NCI-H748 (cell line): ENCODE results near the gene VPS18.

Source experiments
- DNase-seq: peaks from one replicate; lab custom pipeline; 2025; ENCODE audit not compliant: unreplicated experiment; lab: John Stamatoyannopoulos, UW

The VPS18 gene

GRCh38 chr15:40900256-40901052 is 6.2 kb downstream of the VPS18 start:
- DNase-seq, result no peak

GRCh38 chr15:40901053-40901443 is 6.8 kb downstream of the VPS18 start:
- DNase-seq, result no peak

GRCh38 chr15:40902605-40903561 is 8.6 kb downstream of the VPS18 start:
- DNase-seq, result no peak

- no peak for DNase-seq
Measured at GRCh38 chr15:40904552-40905201, 10.4 kb downstream of the VPS18 start.

- peak; percentile 81 for DNase-seq
Measured at GRCh38 chr15:40906091-40906990, 12.1 kb downstream of the VPS18 start.

GRCh38 chr15:40906991-40907802 is 12.9 kb downstream of the VPS18 start:
- peak; percentile 23 for DNase-seq

GRCh38 chr15:40908095-40908494 is 13.8 kb downstream of the VPS18 start:
- DNase-seq, result no peak

- DNase-seq, result no peak
Measured at GRCh38 chr15:40909662-40910630, 15.7 kb downstream of the VPS18 start.

GRCh38 chr15:40911141-40911540 is 16.9 kb downstream of the VPS18 start:
- DNase-seq, result peak; percentile 38

GRCh38 chr15:40911693-40912092 is 17.4 kb downstream of the VPS18 start:
- no peak for DNase-seq

- no peak for DNase-seq
Measured at GRCh38 chr15:40912478-40912877, 18.2 kb downstream of the VPS18 start.

- DNase-seq, result no peak
Measured at GRCh38 chr15:40914013-40914412, 19.8 kb downstream of the VPS18 start.

GRCh38 chr15:40914486-40914885 is 20.2 kb downstream of the VPS18 start:
- DNase-seq, result no peak

GRCh38 chr15:40915116-40915661 is 20.9 kb downstream of the VPS18 start:
- no peak for DNase-seq

GRCh38 chr15:40915679-40916078 is 21.4 kb downstream of the VPS18 start:
- no peak for DNase-seq

- DNase-seq, result no peak
Measured at GRCh38 chr15:40917585-40917984, 23.3 kb downstream of the VPS18 start.

- peak; percentile 83 for DNase-seq
Measured at GRCh38 chr15:40918146-40918798, 24.0 kb downstream of the VPS18 start.
